Ishikawa (cell line): Measurements from ENCODE around the gene GMDS.

ENCODE experiments used
- MAX ChIP-seq: IDR thresholded peaks from 2 replicates; pipeline ENCODE4 v1.6.1; 2012
- TCF12 ChIP-seq: IDR thresholded peaks from 2 replicates; pipeline ENCODE4 v1.6.1; 2012; ENCODE audit warnings: low read depth

DNA sequence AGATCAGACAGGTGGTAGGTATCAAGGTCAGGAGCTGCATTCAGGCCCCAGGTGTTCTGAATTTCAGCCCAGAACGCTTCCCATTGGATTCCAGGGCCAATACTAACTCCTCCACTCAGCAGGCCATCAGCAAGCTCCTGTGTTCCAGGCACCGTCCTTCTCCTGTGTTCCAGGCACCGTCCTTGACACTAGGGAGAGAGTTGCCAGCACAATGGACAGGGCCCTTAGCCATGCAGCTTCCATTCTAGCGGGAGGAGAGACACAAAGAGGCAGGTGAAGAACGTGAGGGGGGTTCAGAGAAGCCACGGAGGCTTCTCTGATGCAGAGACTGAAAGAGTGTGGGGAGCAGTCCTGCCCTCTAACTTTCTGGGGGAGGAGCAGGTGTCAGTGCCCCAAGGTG, 558.0 kb downstream of the GMDS start:
- TF ChIP-seq MAX (no peak), TCF12 (no peak)
